GM06990 (cell line): ENCODE measurements around the gene CACNA1D.

Experiments
- DNase-seq: peaks from one replicate; pipeline ENCODE4 v3.0.0-alpha.2; 2011; ENCODE audit not compliant: insufficient read length; ENCODE audit errors: extremely low read depth
- H3K27me3 ChIP-seq: replicated peaks from 2 replicates; pipeline ENCODE4 v1.6.0; 2011; ENCODE audit warnings: low read length; ENCODE audit not compliant: control insufficient read depth, insufficient read depth
- H3K36me3 ChIP-seq: 2 replicates; pipeline ENCODE4 v1.5.1; 2011; ENCODE audit warnings: low read length; ENCODE audit not compliant: control insufficient read depth, insufficient read depth
- H3K4me3 ChIP-seq: replicated peaks from 2 replicates; pipeline ENCODE4 v1.5.1; 2011; ENCODE audit warnings: low read depth, mild to moderate bottlenecking, control low read depth, low read length
- CTCF ChIP-seq: IDR thresholded peaks from 2 replicates; pipeline ENCODE4 v1.5.1; 2011; ENCODE audit warnings: low read length, control low read depth, mild to moderate bottlenecking, inconsistent platforms; ENCODE audit not compliant: insufficient read depth, poor library complexity, severe bottlenecking

Gene CACNA1D

GRCh38 chr3:53597136-53597915 is 102.9 kb downstream of the CACNA1D start:
- no peak for DNase-seq
- Histone ChIP-seq H3K27me3 (no peaks in the 10 kb centered on the region), H3K36me3 (no peaks in the 10 kb centered on the region), H3K4me3 (no peak overlapping the region)
- TF ChIP-seq CTCF, result no peak

DNA sequence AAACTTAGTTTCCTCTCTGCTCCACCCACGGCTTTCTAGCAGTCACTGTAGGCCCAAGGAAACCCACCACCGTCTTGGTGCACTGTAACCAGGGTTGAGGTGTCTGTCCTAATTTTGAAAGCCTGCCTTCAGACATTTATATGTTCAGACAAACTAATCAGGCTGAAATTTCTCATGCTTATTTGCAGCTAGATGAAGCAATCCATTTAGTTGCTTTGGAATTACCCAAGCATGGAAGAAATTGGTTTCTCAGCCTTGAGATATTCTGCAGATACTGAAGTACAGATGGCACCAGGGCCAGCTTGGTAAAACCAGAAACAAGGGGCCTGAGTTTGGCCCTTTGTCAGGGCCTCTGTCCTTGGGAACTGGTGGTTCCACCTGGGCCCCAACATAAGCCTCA is 105.4 kb downstream of the CACNA1D start:
- Histone ChIP-seq H3K4me3 (no peak overlapping the region), H3K36me3 (no peaks in the 10 kb centered on the region), H3K27me3 (no peaks in the 10 kb centered on the region; the same call in 1 of the 2 replicates)
- no peak for DNase-seq
- TF ChIP-seq CTCF, result no peak

DNA sequence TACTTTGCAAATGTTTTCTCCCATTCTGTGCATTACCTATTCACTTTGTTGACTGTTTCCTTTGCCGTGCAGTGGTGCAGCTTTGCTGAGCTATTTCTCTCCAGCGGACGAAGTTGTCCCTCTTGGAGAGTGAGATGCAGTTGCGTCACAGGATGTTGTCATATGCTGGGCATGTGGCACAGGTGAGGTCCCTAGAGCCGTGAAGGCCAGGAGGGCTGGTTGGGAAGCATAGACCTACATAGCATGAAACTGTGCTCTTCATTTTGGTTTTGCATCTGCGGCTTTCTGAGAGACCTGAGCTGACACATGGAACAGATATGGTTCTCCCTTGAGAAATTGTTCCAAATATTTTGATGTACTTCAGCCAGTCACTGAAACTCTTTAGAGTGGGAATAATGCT is 108.5 kb downstream of the CACNA1D start:
- no peaks in the 10 kb centered on the region for H3K36me3 ChIP-seq
- no peak for TF ChIP-seq CTCF
- no peak overlapping the region for H3K4me3 ChIP-seq
- DNase-seq, result no peak
- H3K27me3 ChIP-seq, result no peaks in the 10 kb centered on the region; the same call in 1 of the 2 replicates

- TF ChIP-seq CTCF, result no peak
- DNase-seq, result no peak
- no peak overlapping the region for H3K4me3 ChIP-seq
- H3K36me3 ChIP-seq, result no peaks in the 10 kb centered on the region
- no peaks in the 10 kb centered on the region; the same call in 1 of the 2 replicates for H3K27me3 ChIP-seq
These were observed 109.8 kb downstream of the CACNA1D start for GRCh38 chr3:53604232-53604631.

DNA sequence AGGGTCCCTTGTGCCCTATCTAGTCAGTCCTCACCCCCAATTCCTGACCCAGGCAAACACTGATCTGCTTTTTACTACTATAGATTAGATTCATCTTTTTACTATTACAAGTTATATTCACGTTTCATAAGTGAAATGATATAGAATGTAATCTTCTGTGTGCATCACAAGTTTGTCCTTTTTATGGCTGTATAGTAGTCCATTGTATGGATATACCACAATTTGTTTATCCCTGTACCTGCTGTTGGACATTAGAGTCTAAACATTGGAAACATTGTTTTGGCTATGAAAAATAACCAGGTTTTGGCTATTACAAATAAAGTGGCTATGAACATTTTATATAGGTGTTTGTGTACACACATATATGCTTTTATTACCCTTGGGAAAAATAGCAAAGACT is 112.4 kb downstream of the CACNA1D start:
- no peak for DNase-seq
- TF ChIP-seq CTCF, result no peak
- Histone ChIP-seq H3K4me3 (no peak overlapping the region), H3K36me3 (no peaks in the 10 kb centered on the region), H3K27me3 (no peaks in the 10 kb centered on the region; the same call in 1 of the 2 replicates)

DNA sequence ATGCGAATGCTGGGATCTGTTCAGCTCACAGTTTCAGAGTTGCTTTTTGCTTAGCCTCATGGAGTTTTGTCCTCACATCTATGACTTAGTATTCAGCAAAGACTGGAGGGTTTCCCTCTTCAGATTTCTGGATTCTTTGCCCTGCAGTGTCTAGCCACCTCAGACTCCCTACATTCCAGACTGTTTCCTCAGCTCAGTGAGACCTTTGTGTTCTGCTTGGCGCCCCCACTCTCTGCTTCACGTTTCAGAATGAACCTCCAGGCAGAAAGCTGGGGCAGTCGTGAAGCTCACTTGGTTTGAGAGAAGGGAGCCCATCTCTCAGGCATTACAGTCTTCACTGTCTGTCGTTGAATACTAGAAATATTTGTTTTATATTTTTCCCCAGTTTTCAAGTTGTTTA is 118.1 kb downstream of the CACNA1D start:
- H3K36me3 ChIP-seq, result no peaks in the 10 kb centered on the region
- no peak overlapping the region for H3K4me3 ChIP-seq
- no peak for DNase-seq
- no peaks in the 10 kb centered on the region; the same call in none of the 2 replicates for H3K27me3 ChIP-seq
- TF ChIP-seq CTCF, result no peak
